Activated CD4-positive, alpha-beta memory T cell treated with anti-CD3 and anti-CD28 coated beads, Interleukin-2, amount 10 ng/mL, durations not matched to agents 7 days and 5 days (primary cell): ENCODE measurements around the gene GAK. TPM values are rescaled to one million over a fixed set of nuclear protein-coding genes. Genes with fewer than 3 reads are reported as not detected.

Experiments
- CTCF ChIA-PET: fragments of 350-600 bp; sonication (Branson Sonifier 250); formaldehyde crosslinking; loops from one replicate; lab custom pipeline; 2021; ENCODE audit warnings: antibody characterized with exemption, inconsistent platforms; lab: Charles Lee
- POLR2A ChIA-PET: fragments of 350-600 bp; sonication (Branson Sonifier 250); formaldehyde crosslinking; loops from one replicate; lab custom pipeline; 2021; ENCODE audit warnings: antibody characterized with exemption; lab: Charles Lee
- DNase-seq: peaks from one replicate; pipeline ENCODE4 v3.0.0-alpha.2; 2020
- H3K27ac Mint-ChIP-seq: one replicate; pipeline ENCODE4 v1.8.0; 2021; ENCODE audit warnings: mild to moderate bottlenecking, mixed read lengths
- H3K27me3 Mint-ChIP-seq: one replicate; pipeline ENCODE4 v1.8.0; 2021; ENCODE audit warnings: mixed read lengths
- H3K36me3 Mint-ChIP-seq: one replicate; pipeline ENCODE4 v1.8.0; 2021; ENCODE audit warnings: low read depth, mixed read lengths
- H3K4me1 Mint-ChIP-seq: one replicate; pipeline ENCODE4 v1.8.0; 2021; ENCODE audit warnings: mixed read lengths
- H3K4me3 Mint-ChIP-seq: one replicate; pipeline ENCODE4 v1.8.0; 2021; ENCODE audit warnings: mild to moderate bottlenecking, mixed read lengths
- H3K9me3 Mint-ChIP-seq: one replicate; pipeline ENCODE4 v1.8.0; 2021; ENCODE audit warnings: mixed read lengths
- total RNA-seq, 2 experiments: library from RNA; stranded (reverse); gene quantifications; one replicate each; pipeline ENCODE4 v1.2.3, GENCODE V29; 2021

GAK gene
- total RNA-seq, 2 experiments from 2014 or later, result 139 to 156 TPM

GRCh38 chr4:877502-877901, 54.6 kb downstream of the GAK start:
- ChIA-PET CTCF (no interaction called here), POLR2A (interaction anchor here (2.5 to 3.5 kb wide), 2 partner anchors 54 to 96 kb away, joined by 11 to 29 read pairs; partner anchors contain the start of genes GAK and TMEM175)
- Mint-ChIP-seq H3K4me1 (peaks cover 31% of the 10 kb centered on the region), H3K27ac (no peak overlapping the region), H3K36me3 (peaks cover 69% of the 10 kb centered on the region), H3K27me3 (no peaks in the 10 kb centered on the region), H3K4me3 (no peak overlapping the region), H3K9me3 (no peaks in the 10 kb centered on the region)
- DNase-seq, result no peak

- peaks cover 31% of the 10 kb centered on the region for H3K4me1 Mint-ChIP-seq
- peaks cover 70% of the 10 kb centered on the region for H3K36me3 Mint-ChIP-seq
- no peak for DNase-seq
- no peaks in the 10 kb centered on the region for H3K27me3 Mint-ChIP-seq
- no peak overlapping the region for H3K4me3 Mint-ChIP-seq
- CTCF ChIA-PET, result no interaction called here
- H3K9me3 Mint-ChIP-seq, result no peaks in the 10 kb centered on the region
- H3K27ac Mint-ChIP-seq, result no peak overlapping the region
- POLR2A ChIA-PET, result no interaction called here
Measured at GRCh38 chr4:876780-877179, 55.3 kb downstream of the GAK start.

GRCh38 chr4:875818-876423, 56.2 kb downstream of the GAK start:
- DNase-seq, result no peak
- H3K9me3 Mint-ChIP-seq, result no peaks in the 10 kb centered on the region
- H3K4me1 Mint-ChIP-seq, result peaks cover 31% of the 10 kb centered on the region
- H3K36me3 Mint-ChIP-seq, result peaks cover 75% of the 10 kb centered on the region
- H3K27ac Mint-ChIP-seq, result no peak overlapping the region
- H3K4me3 Mint-ChIP-seq, result no peak overlapping the region
- no peaks in the 10 kb centered on the region for H3K27me3 Mint-ChIP-seq
- CTCF ChIA-PET, result no interaction called here
- POLR2A ChIA-PET, result no interaction called here

DNA sequence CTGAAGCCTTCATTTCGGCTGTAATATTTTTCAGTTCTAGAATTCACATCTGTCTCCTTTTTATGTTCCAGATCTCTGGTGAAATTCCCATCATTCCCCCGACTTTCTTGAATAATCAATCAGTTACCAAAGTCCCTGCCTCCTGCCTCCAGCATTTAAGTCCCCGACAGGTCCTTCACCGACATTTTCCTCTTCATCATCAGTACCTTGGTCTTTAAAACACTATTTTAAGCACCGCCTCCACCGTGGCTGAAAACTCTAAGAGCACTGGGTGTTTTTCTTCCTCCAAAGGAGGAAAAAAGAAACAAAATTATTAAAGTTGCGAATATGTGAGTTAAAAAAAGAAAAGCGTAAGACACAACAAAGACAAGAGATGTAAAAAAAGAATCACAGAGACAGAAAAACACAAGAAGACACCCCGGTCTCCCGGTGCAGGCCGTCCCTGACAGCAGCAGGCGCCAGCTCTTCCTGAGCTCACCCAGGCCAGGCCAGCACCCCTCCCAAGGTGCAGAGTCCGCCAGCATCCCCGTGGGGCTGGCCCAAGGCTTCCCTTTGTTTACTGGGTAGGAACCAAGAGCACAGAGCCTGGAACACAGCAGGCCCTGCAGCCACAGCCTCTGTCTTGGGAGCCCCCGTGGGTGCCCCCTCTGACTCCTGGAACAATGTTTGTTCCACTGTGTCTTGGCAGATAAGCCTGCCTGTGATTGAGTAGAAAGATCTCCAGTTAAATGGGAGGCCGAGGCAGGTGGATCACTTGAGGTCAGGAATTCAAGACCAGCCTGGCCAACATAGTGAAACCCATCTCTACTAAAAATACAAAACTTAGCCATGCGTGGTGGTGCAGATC, 56.9 kb downstream of the GAK start:
- Mint-ChIP-seq H3K4me1 (peaks cover 26% of the 10 kb centered on the region), H3K27ac (no peak overlapping the region), H3K27me3 (no peaks in the 10 kb centered on the region), H3K4me3 (no peak overlapping the region), H3K9me3 (no peaks in the 10 kb centered on the region), H3K36me3 (peaks cover 79% of the 10 kb centered on the region)
- CTCF ChIA-PET, result no interaction called here
- POLR2A ChIA-PET, result no interaction called here
- no peak for DNase-seq

GRCh38 chr4:874056-874455, 58.1 kb downstream of the GAK start:
- Mint-ChIP-seq H3K4me3 (no peak overlapping the region), H3K9me3 (peaks cover 1% of the 10 kb centered on the region), H3K36me3 (peaks cover 78% of the 10 kb centered on the region), H3K27ac (no peak overlapping the region), H3K27me3 (no peaks in the 10 kb centered on the region), H3K4me1 (peaks cover 15% of the 10 kb centered on the region)
- no peak for DNase-seq
- CTCF ChIA-PET, result no interaction called here
- POLR2A ChIA-PET, result no interaction called here

DNA sequence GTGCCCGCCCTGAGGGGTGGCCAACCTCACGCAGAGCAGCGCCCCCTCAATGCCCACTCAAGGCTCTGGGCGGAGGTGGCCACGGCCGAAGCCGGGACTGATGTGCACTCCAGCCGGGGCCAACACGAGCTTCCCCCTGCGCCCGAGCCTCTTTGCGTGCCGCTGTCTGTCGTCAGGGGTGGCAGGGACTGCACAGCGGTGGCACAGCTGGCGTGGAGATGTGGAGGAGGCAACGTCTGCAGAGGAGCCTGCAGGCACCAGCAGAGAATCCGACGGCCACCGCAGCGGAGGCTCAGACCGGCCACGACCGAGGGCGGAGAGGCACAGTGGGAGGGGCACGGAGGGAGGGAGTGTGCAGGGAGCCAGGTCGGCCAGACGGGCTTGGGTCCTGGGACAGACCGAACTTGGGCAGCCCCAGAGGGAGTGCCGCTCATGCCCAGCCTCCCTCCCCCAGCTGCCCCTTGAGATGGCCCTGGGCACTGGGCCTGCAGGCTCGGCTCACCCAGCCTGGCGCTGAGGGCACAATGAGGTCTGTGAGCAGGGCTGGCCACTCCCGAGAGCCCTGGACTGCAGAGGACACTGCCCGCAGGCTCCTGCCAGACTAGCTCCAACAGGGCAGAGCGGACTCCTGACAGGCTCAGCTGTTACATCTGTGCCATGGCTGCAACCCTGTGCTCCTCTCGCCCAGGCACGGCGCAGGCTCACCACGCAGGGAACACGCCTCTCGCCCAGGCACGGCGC, 59.7 kb downstream of the GAK start:
- peaks cover 3% of the 10 kb centered on the region for H3K4me1 Mint-ChIP-seq
- POLR2A ChIA-PET, result no interaction called here
- peaks cover 73% of the 10 kb centered on the region for H3K36me3 Mint-ChIP-seq
- H3K9me3 Mint-ChIP-seq, result peaks cover 4% of the 10 kb centered on the region
- no peak overlapping the region for H3K4me3 Mint-ChIP-seq
- H3K27me3 Mint-ChIP-seq, result no peaks in the 10 kb centered on the region
- no peak for DNase-seq
- H3K27ac Mint-ChIP-seq, result no peak overlapping the region
- CTCF ChIA-PET, result no interaction called here

DNA sequence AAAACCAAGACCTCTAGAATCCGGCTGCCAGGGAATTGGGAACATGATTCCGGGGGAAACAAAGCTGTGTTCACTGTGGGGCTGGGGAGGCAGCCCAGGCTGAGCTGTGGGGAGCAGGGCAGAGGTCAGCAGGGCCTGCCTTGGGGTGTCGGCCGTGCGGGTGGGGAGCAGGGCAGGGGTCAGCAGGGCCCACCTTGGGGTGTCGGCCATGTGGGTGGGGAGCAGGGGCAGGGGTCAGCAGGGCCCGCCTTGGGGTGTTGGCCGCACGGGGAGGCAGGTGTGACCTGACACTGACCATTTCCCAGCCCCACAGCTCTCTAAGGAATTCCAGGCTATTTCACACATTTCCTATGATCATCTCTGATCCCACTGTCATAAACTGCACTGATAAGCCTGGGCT, 60.6 kb downstream of the GAK start:
- ChIA-PET POLR2A (interaction anchor here (1.7 kb wide), 1 partner anchor 8 kb away, joined by 4 read pairs; no protein-coding TSS in a partner anchor), CTCF (no interaction called here)
- peaks cover 65% of the 10 kb centered on the region for H3K36me3 Mint-ChIP-seq
- no peak overlapping the region for H3K27ac Mint-ChIP-seq
- no peaks in the 10 kb centered on the region for H3K4me1 Mint-ChIP-seq
- H3K9me3 Mint-ChIP-seq, result peaks cover 4% of the 10 kb centered on the region
- H3K27me3 Mint-ChIP-seq, result no peaks in the 10 kb centered on the region
- no peak for DNase-seq
- H3K4me3 Mint-ChIP-seq, result no peak overlapping the region

GRCh38 chr4:870951-871350, 61.2 kb downstream of the GAK start:
- ChIA-PET CTCF (no interaction called here), POLR2A (interaction anchor here (1.7 kb wide), 1 partner anchor 9 kb away, joined by 4 read pairs; no protein-coding TSS in a partner anchor)
- Mint-ChIP-seq H3K36me3 (peaks cover 64% of the 10 kb centered on the region), H3K27me3 (no peaks in the 10 kb centered on the region), H3K4me3 (no peak overlapping the region), H3K27ac (no peak overlapping the region), H3K9me3 (peaks cover 4% of the 10 kb centered on the region), H3K4me1 (no peaks in the 10 kb centered on the region)
- DNase-seq, result no peak

DNA sequence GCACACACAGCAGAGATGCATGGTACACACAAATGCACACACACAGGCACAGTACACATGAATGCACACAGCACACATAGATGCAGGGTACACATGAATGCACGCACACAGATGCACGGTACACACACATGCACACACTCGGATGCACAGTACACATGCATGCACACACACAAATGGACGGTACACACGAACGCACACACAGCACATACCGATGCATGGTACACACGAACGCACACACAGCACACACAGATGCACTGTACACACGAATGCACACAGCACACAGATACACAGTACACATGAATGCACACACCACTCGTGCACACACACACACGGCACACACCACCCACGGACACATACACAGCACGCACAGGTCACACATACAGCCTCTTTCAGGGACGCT, 62.3 kb downstream of the GAK start:
- POLR2A ChIA-PET, result no interaction called here
- Mint-ChIP-seq H3K27me3 (no peaks in the 10 kb centered on the region), H3K9me3 (peaks cover 4% of the 10 kb centered on the region), H3K4me3 (no peak overlapping the region), H3K36me3 (peaks cover 61% of the 10 kb centered on the region), H3K4me1 (no peaks in the 10 kb centered on the region), H3K27ac (no peak overlapping the region)
- no peak for DNase-seq
- CTCF ChIA-PET, result no interaction called here

GRCh38 chr4:868421-868820, 63.7 kb downstream of the GAK start:
- POLR2A ChIA-PET, result no interaction called here
- CTCF ChIA-PET, result no interaction called here
- Mint-ChIP-seq H3K9me3 (peaks cover 4% of the 10 kb centered on the region), H3K36me3 (peaks cover 55% of the 10 kb centered on the region), H3K4me3 (no peak overlapping the region), H3K27ac (no peak overlapping the region), H3K4me1 (no peaks in the 10 kb centered on the region), H3K27me3 (no peaks in the 10 kb centered on the region)
- no peak for DNase-seq

DNA sequence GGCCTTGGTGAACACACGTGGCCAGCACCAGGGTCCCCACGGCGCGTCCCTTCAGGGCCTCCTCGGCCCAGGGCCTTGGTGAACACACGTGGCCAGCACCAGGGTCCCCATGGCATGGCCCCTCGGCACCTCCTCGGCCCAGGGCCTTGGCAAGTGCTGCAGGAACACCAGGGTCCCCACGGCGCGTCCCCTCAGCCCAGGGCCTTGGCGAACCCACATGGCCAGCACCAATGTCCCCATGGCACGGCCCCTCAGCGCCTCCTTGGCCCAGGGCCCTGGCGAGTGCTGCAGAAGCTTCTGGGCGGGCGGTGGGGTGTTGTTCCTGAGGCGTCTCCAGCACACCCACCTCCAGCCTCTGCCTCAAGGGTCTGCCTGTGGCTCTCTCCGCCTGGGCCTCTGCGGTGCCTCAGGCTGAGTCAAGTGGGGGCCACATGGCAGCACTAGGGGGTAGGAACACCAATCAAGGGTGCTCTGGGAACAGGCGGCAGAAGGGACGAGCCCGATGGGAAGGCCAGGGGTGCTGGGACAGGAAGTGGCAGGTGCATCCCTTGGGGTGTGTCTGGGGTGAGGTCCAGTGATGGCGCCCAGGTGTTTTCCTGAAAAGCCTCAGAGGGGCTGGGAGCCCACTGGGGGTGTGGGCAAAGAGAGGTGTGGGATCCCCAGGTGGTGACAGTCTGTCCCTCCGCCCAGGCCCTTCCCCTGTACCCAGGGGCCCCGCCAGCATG, 64.4 kb downstream of the GAK start:
- Mint-ChIP-seq H3K4me1 (no peaks in the 10 kb centered on the region), H3K27me3 (no peaks in the 10 kb centered on the region), H3K36me3 (peaks cover 57% of the 10 kb centered on the region), H3K27ac (no peak overlapping the region), H3K9me3 (peaks cover 4% of the 10 kb centered on the region), H3K4me3 (no peak overlapping the region)
- ChIA-PET CTCF (no interaction called here), POLR2A (no interaction called here)
- DNase-seq, result no peak

DNA sequence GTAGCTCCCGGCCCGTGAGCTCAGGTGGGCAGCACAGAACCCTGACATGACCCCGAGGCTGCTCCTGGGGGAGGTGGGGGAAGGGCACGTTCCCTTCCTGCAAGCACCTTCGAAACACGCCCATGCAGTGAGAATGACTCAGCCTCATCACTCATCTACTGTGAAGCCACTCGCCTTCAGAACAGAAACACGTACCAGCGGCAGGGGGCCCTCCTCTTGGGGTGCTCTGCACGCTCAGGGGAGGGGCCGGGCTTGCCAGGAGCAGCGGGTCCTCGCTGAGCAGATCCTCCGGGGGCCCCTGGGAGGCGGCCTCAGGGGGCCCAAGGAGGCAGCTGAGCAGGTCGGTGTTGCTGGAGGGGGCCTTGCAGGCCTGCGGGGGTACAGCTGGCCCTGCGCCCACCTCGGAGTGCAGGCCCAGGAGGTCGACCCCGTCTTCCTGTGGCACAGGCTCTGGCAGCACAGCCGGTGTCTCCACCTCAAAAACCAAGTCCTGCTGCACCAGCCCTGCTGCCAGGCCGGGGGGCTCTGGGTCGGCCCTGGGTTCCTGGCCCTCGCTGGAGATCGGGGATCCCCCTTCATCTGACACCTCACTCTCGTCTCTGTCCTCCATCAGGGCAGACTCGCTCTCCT, 65.2 kb downstream of the GAK start:
- no peak overlapping the region for H3K4me3 Mint-ChIP-seq
- H3K27me3 Mint-ChIP-seq, result no peaks in the 10 kb centered on the region
- no peaks in the 10 kb centered on the region for H3K4me1 Mint-ChIP-seq
- ChIA-PET CTCF (no interaction called here), POLR2A (no interaction called here)
- H3K9me3 Mint-ChIP-seq, result peaks cover 4% of the 10 kb centered on the region
- H3K27ac Mint-ChIP-seq, result no peak overlapping the region
- no peak for DNase-seq
- peaks cover 64% of the 10 kb centered on the region for H3K36me3 Mint-ChIP-seq
